Stimulated activated naive B cell treated with anti-CD40 and anti-IgM and Interleukin-4, amounts not matched to agents 10 μg/mL and 1 μg/mL and 100 μg/mL, for 72 hours (primary cell): Measurements from ENCODE around the gene GRIP2.

Source experiments
- ATAC-seq, 2 donors: fragments of 150-1000 bp; cut with Tn5 transposase; replicated peaks; 2 replicates each; pipeline ENCODE4 v1.10.0; 2021; ENCODE audit warnings: moderate library complexity in 1 of 2
- DNase-seq: peaks from one replicate; pipeline ENCODE4 v3.0.0; 2021
- H3K27ac Mint-ChIP-seq: one replicate; pipeline ENCODE4 v1.8.0; 2022; ENCODE audit warnings: mild to moderate bottlenecking, mixed read lengths
- H3K27me3 Mint-ChIP-seq, 2 donors: one replicate each; pipeline ENCODE4 v1.8.0; 2022; ENCODE audit warnings: mixed read lengths in 2 of 2
- H3K36me3 Mint-ChIP-seq, 2 donors: one replicate each; pipeline ENCODE4 v1.8.0; 2022; ENCODE audit warnings: mixed read lengths in 2 of 2, mild to moderate bottlenecking in 1 of 2
- H3K4me1 Mint-ChIP-seq, 2 donors: one replicate each; pipeline ENCODE4 v1.8.0; 2022; ENCODE audit warnings: mixed read lengths in 2 of 2, mild to moderate bottlenecking in 1 of 2
- H3K4me3 Mint-ChIP-seq, 2 donors: one replicate each; pipeline ENCODE4 v1.8.0; 2022; ENCODE audit warnings: mild to moderate bottlenecking in 2 of 2, mixed read lengths in 2 of 2, moderate library complexity in 1 of 2
- H3K9me3 Mint-ChIP-seq, 2 donors: one replicate each; pipeline ENCODE4 v1.8.0; 2022; ENCODE audit warnings: mixed read lengths in 2 of 2, mild to moderate bottlenecking in 1 of 2

Gene GRIP2

DNA sequence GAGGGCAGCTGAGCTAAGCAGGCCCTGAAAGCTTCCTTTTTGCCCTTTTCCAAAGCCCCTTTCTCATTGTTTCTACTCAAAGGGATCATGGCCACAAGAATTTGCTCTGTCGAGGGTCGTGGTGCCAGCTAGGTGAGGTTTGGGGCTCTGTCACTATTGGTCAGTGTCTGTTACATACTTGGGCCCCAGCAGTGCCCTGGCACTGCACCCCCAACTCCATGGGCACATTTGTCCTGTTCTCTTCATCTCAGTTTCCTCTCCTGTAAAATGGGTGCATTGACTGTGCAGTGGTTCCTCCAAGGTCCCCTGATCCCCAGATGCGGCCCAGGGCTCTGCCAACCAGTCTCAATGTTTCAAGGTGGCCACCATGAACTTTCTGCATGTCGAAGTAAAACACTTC lies 75.6 kb downstream of the GRIP2 start:
- Mint-ChIP-seq H3K4me3 (no peak overlapping the region), H3K36me3 (peaks cover 42 to 51% of the 10 kb centered on the region in 2 donors), H3K9me3 (no peaks in the 10 kb centered on the region), H3K27ac (no peak overlapping the region), H3K4me1 (peaks cover 18 to 31% of the 10 kb centered on the region in 2 donors), H3K27me3 (no peaks in the 10 kb centered on the region)
- no peak for ATAC-seq
- DNase-seq: no peak

GRCh38 chr3:14464141-14464465 lies 76.0 kb downstream of the GRIP2 start:
- Mint-ChIP-seq H3K27ac (no peak overlapping the region), H3K4me3 (no peak overlapping the region), H3K9me3 (no peaks in the 10 kb centered on the region), H3K27me3 (no peaks in the 10 kb centered on the region), H3K4me1 (peaks cover 19 to 31% of the 10 kb centered on the region in 2 donors), H3K36me3 (peaks cover 42 to 53% of the 10 kb centered on the region in 2 donors)
- DNase-seq: no peak
- ATAC-seq: no peak

- H3K27me3 Mint-ChIP-seq: no peaks in the 10 kb centered on the region
These were observed 76.6 kb downstream of the GRIP2 start for GRCh38 chr3:14463330-14464140.

DNA sequence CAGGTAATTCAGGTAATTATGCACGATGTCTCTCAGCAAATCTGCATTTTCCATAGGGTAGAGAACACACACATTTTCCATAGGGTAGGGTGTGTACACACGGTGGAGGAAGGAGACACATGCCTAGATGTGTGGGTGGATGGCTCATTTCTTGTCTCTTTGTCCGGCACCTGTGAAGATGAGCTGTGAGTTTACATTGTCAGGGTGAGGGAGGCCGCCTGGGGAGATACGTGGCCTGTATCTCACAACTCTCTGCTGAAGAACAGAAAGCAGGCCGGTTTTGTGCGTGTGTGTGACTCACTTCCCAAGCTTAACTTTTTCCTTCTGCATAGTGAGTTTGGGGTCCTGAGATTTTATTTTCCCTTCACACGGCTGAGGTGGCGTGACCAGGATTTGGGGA lies 77.4 kb downstream of the GRIP2 start:
- peak overlapping the region; percentile 69 for H3K27ac Mint-ChIP-seq
- DNase-seq: no peak
- peaks cover 42 to 51% of the 10 kb centered on the region in 2 donors for H3K36me3 Mint-ChIP-seq
- no peaks in the 10 kb centered on the region for H3K9me3 Mint-ChIP-seq
- no peak overlapping the region for H3K4me3 Mint-ChIP-seq
- H3K27me3 Mint-ChIP-seq: no peaks in the 10 kb centered on the region
- peaks cover 20 to 26% of the 10 kb centered on the region in 2 donors for H3K4me1 Mint-ChIP-seq
- no peak for ATAC-seq

More at GRCh38 chr3:14463330-14464140, 76.6 kb downstream of the GRIP2 start:
- no peak overlapping the region for H3K27ac Mint-ChIP-seq
- DNase-seq (no peak), ATAC-seq (no peak)
- H3K4me3 Mint-ChIP-seq: no peak overlapping the region
- H3K9me3 Mint-ChIP-seq: no peaks in the 10 kb centered on the region
- peaks cover 21 to 31% of the 10 kb centered on the region in 2 donors for H3K4me1 Mint-ChIP-seq
- H3K36me3 Mint-ChIP-seq: peaks cover 43 to 54% of the 10 kb centered on the region in 2 donors

DNA sequence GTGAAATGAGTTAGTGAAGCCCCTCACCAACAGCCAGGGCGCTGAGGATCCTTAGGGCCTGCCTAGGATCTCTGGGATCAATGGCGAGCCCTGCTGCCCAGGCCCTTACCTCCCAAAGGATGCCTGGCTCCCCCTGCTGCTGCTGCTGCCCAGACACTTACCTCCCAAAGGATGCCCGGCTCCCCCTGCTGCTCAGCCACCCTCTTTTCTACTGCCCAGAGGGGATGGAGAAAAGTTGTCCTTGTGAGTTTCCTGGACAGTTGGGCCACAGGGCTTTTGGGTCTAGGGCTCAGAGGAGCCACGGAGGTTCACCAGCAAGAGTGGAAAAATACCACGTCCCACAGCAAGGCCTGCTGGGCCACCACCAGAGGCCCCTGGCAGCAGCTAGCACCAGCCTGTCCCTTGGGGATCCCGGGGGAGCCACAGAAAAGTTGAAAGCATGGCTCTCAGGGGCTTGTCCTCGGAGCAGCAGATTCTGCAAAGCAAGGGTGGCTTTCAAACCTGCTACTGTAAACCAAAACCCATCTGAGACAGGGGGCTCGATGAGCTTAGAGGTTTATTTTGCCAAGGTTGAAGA lies 78.3 kb downstream of the GRIP2 start:
- no peaks in the 10 kb centered on the region for H3K27me3 Mint-ChIP-seq
- H3K36me3 Mint-ChIP-seq: peaks cover 40 to 55% of the 10 kb centered on the region in 2 donors
- DNase-seq: peak; percentile 7
- no peak overlapping the region for H3K4me3 Mint-ChIP-seq
- peaks cover 18 to 24% of the 10 kb centered on the region in 2 donors for H3K4me1 Mint-ChIP-seq
- peak overlapping the region; percentile 76 for H3K27ac Mint-ChIP-seq
- no peaks in the 10 kb centered on the region for H3K9me3 Mint-ChIP-seq
- ATAC-seq: peak; percentile 68 to 75

- H3K4me1 Mint-ChIP-seq: peaks cover 18 to 24% of the 10 kb centered on the region in 2 donors
- ATAC-seq (no peak), DNase-seq (no peak)
- no peak overlapping the region for H3K27ac Mint-ChIP-seq
- no peaks in the 10 kb centered on the region for H3K9me3 Mint-ChIP-seq
- peaks cover 37 to 56% of the 10 kb centered on the region in 2 donors for H3K36me3 Mint-ChIP-seq
- H3K27me3 Mint-ChIP-seq: no peaks in the 10 kb centered on the region
- H3K4me3 Mint-ChIP-seq: no peak overlapping the region
These were observed 79.0 kb downstream of the GRIP2 start for GRCh38 chr3:14461006-14461747.

GRCh38 chr3:14460342-14461005 lies 79.7 kb downstream of the GRIP2 start:
- ATAC-seq (no peak), DNase-seq (no peak)
- peaks cover 18 to 24% of the 10 kb centered on the region in 2 donors for H3K4me1 Mint-ChIP-seq
- H3K36me3 Mint-ChIP-seq: peaks cover 37 to 61% of the 10 kb centered on the region in 2 donors
- H3K27ac Mint-ChIP-seq: no peak overlapping the region
- no peaks in the 10 kb centered on the region for H3K27me3 Mint-ChIP-seq
- H3K9me3 Mint-ChIP-seq: no peaks in the 10 kb centered on the region
- no peak overlapping the region for H3K4me3 Mint-ChIP-seq

DNA sequence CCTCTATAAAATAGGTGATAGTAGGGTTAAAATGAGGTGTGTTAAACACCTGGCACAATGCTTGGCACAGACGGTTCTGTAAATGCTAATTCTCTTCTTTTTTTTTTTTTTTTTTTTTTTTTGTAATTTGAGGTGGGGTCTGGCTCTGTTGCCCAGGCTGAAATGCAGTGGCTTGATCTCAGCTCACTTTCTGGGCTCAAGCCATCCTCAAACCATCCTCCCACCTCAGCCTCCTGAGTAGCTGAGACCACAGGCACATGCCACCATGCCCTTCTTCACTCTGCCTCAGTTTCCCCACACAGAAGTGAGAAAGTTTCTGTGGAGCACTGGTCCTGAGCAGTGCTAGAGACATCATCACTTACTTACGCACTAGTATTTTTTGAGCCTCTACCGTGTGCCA lies 80.4 kb downstream of the GRIP2 start:
- no peaks in the 10 kb centered on the region for H3K27me3 Mint-ChIP-seq
- H3K36me3 Mint-ChIP-seq: peaks cover 44 to 68% of the 10 kb centered on the region in 2 donors
- H3K4me3 Mint-ChIP-seq: no peak overlapping the region
- no peaks in the 10 kb centered on the region for H3K9me3 Mint-ChIP-seq
- ATAC-seq: no peak
- DNase-seq: no peak
- peaks cover 19 to 25% of the 10 kb centered on the region in 2 donors for H3K4me1 Mint-ChIP-seq
- no peak overlapping the region for H3K27ac Mint-ChIP-seq

DNA sequence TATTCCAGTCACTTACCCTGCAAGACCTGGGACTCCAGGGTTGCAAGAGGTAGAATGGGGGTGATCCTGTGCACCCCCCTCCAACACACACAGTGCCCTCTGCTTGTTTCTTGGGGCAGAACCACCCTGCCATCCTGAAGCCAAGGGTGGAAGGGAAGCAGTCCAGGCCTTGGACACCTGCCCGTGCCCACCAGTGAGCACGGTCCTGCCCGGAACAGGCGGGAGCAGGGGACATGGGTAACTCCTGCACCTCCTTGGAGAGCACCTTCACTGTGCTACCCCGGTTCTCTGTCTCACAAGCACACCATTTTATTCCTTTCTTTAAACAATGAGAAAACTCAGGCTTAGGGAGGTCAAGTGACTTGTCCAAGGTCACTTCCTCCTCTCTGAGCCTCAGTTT lies 80.8 kb downstream of the GRIP2 start:
- Mint-ChIP-seq H3K27me3 (no peaks in the 10 kb centered on the region), H3K4me1 (peaks cover 22 to 29% of the 10 kb centered on the region in 2 donors), H3K36me3 (peaks cover 46 to 66% of the 10 kb centered on the region in 2 donors), H3K4me3 (no peak overlapping the region), H3K9me3 (no peaks in the 10 kb centered on the region), H3K27ac (no peak overlapping the region)
- DNase-seq (no peak), ATAC-seq (no peak)

DNA sequence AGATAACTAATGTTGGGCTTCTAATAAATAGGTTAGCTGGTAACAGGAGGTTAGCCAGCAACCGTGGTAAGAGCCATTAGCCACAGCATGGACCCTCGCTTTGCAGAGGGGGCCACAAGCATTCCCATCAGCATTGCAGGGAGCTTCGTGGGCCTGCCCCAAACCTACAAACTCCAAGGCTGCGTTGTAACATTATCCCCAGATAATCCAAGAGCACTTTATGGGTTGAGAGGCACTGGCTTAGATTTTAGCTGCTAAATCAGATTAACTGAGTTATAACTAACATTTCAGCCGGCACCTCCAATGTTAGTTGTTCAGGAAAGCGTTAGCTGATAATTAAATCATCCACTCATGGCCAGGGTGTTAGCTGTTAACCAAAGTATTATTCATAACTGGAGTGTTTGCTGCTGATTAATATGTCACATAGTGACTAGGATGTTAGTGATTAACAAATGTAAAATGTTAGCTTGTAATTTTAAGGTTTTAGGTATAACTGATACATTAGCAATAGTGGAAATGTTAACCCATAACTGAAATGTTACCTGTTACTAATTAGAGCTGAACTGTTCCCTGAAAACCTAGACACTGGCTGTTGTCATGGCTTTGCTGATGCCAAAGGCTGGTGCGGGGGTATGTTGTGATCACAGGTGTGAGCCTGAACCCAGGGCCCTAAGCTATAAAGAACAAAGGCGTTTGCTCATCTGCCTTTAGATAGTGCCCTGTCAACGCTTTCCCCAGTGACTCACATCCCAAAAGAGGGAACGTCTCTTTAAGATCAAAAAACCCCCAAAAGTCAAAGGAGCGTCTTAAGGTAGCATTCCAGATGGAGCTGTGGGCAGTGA lies 81.5 kb downstream of the GRIP2 start:
- no peaks in the 10 kb centered on the region for H3K9me3 Mint-ChIP-seq
- H3K36me3 Mint-ChIP-seq: peaks cover 51 to 68% of the 10 kb centered on the region in 2 donors
- peaks cover 28 to 36% of the 10 kb centered on the region in 2 donors for H3K4me1 Mint-ChIP-seq
- DNase-seq: no peak
- peak overlapping the region; percentile 51 for H3K27ac Mint-ChIP-seq
- ATAC-seq: no peak
- H3K4me3 Mint-ChIP-seq: no peak overlapping the region
- no peaks in the 10 kb centered on the region for H3K27me3 Mint-ChIP-seq

DNA sequence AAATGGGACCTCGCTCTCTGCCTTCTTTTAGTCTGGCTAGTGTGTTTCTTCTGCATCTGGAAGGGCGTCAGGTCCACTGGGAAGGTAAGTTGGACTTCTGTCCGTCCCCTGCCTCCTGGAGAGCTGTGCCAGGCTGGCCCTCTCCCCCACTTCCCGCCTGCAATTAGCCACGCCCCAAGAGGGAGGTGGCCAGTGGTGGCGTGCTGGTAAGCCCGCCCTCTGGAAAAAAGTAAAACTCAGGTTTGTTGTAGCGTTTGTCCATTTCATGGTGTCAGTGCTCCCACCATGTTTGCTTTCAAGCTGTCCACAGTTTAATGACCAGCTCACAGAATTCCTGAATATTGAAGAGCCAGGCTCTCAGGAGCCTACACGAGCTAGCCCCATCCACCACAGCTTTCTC lies 82.1 kb downstream of the GRIP2 start:
- DNase-seq (no peak), ATAC-seq (no peak)
- Mint-ChIP-seq H3K4me1 (peaks cover 34 to 43% of the 10 kb centered on the region in 2 donors), H3K36me3 (peaks cover 46 to 67% of the 10 kb centered on the region in 2 donors), H3K4me3 (no peak overlapping the region), H3K27ac (no peak overlapping the region), H3K9me3 (no peaks in the 10 kb centered on the region), H3K27me3 (no peaks in the 10 kb centered on the region)

GRCh38 chr3:14457481-14457880 lies 82.7 kb downstream of the GRIP2 start:
- H3K27me3 Mint-ChIP-seq: no peaks in the 10 kb centered on the region
- no peak for ATAC-seq
- no peak for DNase-seq
- H3K4me3 Mint-ChIP-seq: no peak overlapping the region
- no peak overlapping the region for H3K27ac Mint-ChIP-seq
- no peaks in the 10 kb centered on the region for H3K9me3 Mint-ChIP-seq
- H3K4me1 Mint-ChIP-seq: peaks cover 33 to 43% of the 10 kb centered on the region in 2 donors
- H3K36me3 Mint-ChIP-seq: peaks cover 44 to 64% of the 10 kb centered on the region in 2 donors

- Mint-ChIP-seq H3K4me1 (peaks cover 32 to 41% of the 10 kb centered on the region in 2 donors), H3K27ac (no peak overlapping the region), H3K9me3 (no peaks in the 10 kb centered on the region), H3K4me3 (no peak overlapping the region), H3K27me3 (no peaks in the 10 kb centered on the region), H3K36me3 (peaks cover 46 to 64% of the 10 kb centered on the region in 2 donors)
- ATAC-seq: no peak
- DNase-seq: no peak
These were observed 83.3 kb downstream of the GRIP2 start for GRCh38 chr3:14456794-14457193.
